HepG2 (cell line): Measurements from ENCODE around the gene ACSL3.

ENCODE experiments used
- FOXP4 ChIP-seq: sonication (generic); formaldehyde crosslinking; IDR thresholded peaks from 2 replicates; pipeline ENCODE4 v1.4.0; 2020; ENCODE audit warnings: missing genetic modification reagents
- NR2C2 ChIP-seq: sonication (generic); formaldehyde crosslinking; IDR thresholded peaks from 2 replicates; pipeline ENCODE4 v1.4.0; 2020; ENCODE audit warnings: missing genetic modification reagents, mild to moderate bottlenecking, moderate library complexity, borderline replicate concordance
- POLR2AphosphoS5 ChIP-seq: IDR thresholded peaks from 2 replicates; pipeline ENCODE4 v1.6.1; 2012; ENCODE audit warnings: low read depth, low read length
- ZBTB42 ChIP-seq: sonication (generic); formaldehyde crosslinking; IDR thresholded peaks from 2 replicates; pipeline ENCODE4 v1.5.0; 2020; ENCODE audit warnings: mild to moderate bottlenecking, missing genetic modification reagents
- ZSCAN31 ChIP-seq: sonication (generic); formaldehyde crosslinking; IDR thresholded peaks from 2 replicates; pipeline ENCODE4 v1.5.0; 2020; ENCODE audit warnings: low read depth, mild to moderate bottlenecking, missing genetic modification reagents
- TF ChIP-seq, protein P1 (sequence below): IDR thresholded peaks from 2 replicates; pipeline ENCODE4 v1.6.1; 2016; ENCODE audit warnings: mild to moderate bottlenecking, missing biosample characterization, missing genetic modification reagents

DNA sequence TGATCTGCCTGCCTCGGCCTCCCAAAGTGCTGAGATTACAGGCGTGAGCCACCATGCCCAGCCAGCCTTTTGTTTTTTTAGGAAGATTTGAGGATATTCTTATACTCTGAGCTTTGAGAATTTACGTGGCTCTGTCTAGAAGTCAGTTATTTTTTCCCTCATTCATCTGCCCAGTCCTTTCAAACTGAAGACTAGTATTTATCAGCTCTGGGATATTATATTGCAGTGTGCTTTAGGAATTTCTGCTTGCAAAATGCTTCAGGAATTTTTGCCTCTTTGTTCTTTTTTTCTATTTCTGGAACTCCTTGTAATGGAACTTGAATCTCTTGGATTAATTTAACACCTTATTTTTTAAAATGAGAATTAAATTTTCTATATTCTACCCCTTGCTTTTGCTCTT is 22.6 kb downstream of the ACSL3 start:
- TF ChIP-seq FOXP4 (CRISPR knock-in tag) = no peak
- TF ChIP-seq, protein P1, sequence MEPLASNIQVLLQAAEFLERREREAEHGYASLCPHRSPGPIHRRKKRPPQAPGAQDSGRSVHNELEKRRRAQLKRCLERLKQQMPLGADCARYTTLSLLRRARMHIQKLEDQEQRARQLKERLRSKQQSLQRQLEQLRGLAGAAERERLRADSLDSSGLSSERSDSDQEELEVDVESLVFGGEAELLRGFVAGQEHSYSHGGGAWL (CRISPR knock-in tag) = no peak
- TF ChIP-seq POLR2AphosphoS5 = no peak
- TF ChIP-seq ZSCAN31 = no peak
- TF ChIP-seq NR2C2 (CRISPR knock-in tag) = no peak
- no peak for TF ChIP-seq ZBTB42
